Heart left ventricle (tissue), 13 donors: Measurements from ENCODE around the gene MORC2.

Experiments
- POLR2A ChIP-seq, 2 donors: fragments of 450-650 bp; IDR thresholded peaks; one replicate each; pipeline ENCODE4 v1.6.1; 2017; ENCODE audit warnings: antibody characterized with exemption in 2 of 2, mild to moderate bottlenecking in 2 of 2, moderate library complexity in 2 of 2
- TF ChIP-seq, protein P1 (sequence below), 12 donors: fragments of 200-600 bp; sonication (generic) in 4 of 12; IDR thresholded peaks; one replicate each; pipeline versions ENCODE4 v1.5.0 to v1.8.0; 2018 to 2022; ENCODE audit warnings: antibody characterized with exemption in 12 of 12, mild to moderate bottlenecking in 5 of 12
- donor health status: ischemic (EF 13 %, LVEDD 7.1; RV severe dilation, severe dysfunction).
- donor health status: DM: no; HTN: yes; CAD: no.
- donor health status: DM: no; HTN: no; CAD: no.
- donor health status: ischemic (EF 25% LVEDD 6.9; RV normal size, moderate dysfunction).
- donor health status: ischemic (EF 25% LVEDD 5.7; RV mildly dilated, moderate dysfunction).
- donor health status: ischemic (EF 35%, LVEDD 5.7; RV mildly dilated, moderate dysfunction).
- donor health status: nonischemic (EF 11% LVEDD 7.7; RV severe dilation, severe dysfunction).
- donor health status: DM: yes; HTN: yes; CAD: no.
- donor health status: PGD.
- donor health status: ischemic (EF 29% LVEDD 5.4; RV normal size, mild dysfunction).
- donor health status: nonischemic (EF 23%, LVEDD 6.1; RV moderate dilation, normal function).

DNA sequence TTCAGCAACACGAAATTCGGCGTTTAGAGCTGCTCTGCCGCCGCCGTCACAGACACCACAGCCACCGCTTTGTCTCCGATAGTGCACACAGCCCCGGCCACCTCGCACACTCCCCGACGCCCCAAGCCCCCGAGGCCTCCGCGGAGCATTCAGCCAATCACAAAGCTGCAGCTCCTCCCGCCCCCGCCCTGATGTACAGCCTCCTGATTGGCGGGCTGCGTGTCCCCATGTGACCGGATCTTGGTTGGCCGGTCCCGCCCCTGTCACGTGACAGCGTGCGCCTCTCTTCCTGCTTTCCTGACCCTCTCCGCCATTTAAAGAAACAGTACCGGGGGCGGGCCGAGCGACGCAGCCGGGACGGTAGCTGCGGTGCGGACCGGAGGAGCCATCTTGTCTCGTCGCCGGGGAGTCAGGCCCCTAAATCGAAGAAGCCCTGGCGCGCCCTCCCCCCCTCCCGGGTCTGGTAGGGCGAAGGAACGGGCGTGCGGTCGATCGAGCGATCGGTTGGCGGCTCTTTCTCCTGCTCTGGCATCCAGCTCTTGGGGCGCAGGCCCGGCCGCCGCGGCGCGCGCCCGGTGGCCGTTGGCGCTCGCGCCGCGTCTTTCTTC is 454 bp upstream of the MORC2 start, which contains the start of gene TUG1:
- peak; percentile 72 to 92 for TF ChIP-seq POLR2A (IDR thresholded peaks at IDR 0.05)
- TF ChIP-seq, protein P1, sequence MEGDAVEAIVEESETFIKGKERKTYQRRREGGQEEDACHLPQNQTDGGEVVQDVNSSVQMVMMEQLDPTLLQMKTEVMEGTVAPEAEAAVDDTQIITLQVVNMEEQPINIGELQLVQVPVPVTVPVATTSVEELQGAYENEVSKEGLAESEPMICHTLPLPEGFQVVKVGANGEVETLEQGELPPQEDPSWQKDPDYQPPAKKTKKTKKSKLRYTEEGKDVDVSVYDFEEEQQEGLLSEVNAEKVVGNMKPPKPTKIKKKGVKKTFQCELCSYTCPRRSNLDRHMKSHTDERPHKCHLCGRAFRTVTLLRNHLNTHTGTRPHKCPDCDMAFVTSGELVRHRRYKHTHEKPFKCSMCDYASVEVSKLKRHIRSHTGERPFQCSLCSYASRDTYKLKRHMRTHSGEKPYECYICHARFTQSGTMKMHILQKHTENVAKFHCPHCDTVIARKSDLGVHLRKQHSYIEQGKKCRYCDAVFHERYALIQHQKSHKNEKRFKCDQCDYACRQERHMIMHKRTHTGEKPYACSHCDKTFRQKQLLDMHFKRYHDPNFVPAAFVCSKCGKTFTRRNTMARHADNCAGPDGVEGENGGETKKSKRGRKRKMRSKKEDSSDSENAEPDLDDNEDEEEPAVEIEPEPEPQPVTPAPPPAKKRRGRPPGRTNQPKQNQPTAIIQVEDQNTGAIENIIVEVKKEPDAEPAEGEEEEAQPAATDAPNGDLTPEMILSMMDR (IDR thresholded peaks at IDR 0.05), result no peak
